Effector CD4-positive, alpha-beta T cell (primary cell): Measurements from ENCODE around the gene EHD1.
"Not testable (repeated sequence)": the region's sequence is repeated elsewhere in the genome, so short reads cannot be mapped to it uniquely, and the experiment has no call there.

ENCODE experiments used
- DNase-seq: peaks from one replicate; pipeline ENCODE4 v3.0.0-alpha.2; 2020

EHD1 gene

DNA sequence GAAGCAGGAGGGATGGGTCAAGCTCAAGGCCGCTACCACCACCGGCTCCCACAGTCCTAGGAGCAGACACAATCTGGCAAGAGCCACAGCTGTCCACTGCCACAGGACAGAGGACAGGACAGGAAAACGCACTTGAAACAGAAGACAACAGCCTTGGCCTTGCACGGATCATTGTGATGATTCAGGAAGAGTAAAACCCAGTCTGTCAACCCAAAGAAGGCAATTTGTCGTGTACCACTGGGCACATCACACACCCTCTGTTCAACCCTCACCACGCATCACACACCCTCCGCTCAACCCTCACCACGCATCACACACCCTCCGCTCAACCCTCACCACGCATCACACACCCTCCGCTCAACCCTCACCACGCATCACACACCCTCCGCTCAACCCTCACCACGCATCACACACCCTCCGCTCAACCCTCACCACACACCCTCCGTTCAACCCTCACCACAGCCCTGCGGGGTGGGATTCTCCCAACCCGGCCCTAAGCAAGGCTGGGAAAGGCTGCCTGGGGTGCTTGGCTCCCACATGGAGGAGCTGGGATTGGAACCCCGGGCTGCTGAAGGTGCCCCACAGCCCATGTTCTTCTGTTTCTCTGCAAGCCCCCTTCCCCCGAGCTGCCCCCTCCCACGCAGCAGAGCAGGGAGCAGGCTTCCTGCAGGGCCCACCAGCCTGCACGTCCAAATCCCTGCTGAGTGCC lies 22.7 kb downstream of the EHD1 start:
- DNase-seq = no peak

DNA sequence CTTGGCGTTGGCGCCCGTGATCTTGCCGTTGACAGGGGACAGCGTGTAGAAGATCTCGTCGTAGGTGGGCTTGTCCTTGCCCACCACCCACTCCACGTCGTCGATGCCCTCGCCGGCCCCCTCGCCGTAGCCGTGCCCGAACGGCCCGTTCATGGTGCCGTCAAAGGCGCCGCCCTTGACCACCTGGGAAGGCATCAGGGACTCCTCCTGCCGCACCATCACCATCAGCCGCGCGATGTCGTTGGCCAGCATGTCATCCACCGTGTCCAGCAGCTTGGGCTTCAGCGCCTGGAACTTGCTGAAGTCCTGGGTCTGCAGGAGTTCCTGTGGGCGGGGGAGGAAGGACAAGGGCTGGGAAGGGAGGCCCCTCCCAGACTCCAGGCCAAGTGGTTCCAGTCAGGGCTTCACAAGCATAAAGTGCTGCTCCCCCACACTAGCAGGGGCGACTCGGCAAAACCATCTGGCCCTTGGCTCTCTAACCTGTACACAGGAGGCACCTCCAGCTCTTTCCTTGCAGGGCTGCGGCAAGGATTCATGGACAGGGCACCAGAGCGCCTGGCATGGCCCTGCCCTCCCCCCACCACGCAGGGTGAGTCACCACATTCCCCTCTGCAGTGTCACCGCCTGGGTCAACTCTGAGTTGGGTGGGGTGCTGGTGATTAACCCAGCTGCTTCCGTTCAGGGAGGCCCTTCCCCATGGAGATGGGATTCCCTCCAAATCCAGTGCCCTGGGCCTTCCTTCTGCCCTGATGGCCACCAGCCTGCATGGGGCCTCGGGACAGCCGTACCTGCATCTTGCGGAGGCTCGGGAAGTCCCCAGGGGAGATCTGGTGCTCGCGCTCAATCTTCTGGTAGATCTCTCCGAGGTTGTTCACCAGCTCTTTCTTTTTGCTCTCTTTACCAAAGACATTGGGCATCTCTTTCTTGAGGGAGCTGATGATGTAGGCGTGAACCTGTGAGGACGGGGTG lies 23.6 kb downstream of the EHD1 start:
- DNase-seq = peak; percentile 49

DNA sequence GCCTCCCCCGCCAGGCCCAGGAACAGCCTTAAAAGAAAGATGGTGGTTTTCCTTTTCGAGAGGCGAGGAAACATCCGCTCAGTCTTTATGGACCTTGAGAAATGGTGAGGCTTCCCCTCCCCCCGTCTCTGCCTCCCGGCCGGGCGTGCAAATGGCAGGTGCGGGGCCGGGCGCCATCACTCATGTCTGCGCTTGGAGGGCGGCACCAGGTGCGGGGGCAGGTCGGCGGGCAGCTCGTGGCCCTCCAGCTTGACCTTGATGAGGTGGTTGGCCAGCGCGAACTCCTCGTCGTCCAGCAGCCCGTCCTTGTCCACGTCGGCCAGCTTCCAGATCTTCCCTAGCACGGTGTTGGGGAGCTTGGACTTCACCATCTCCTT lies 24.3 kb downstream of the EHD1 start:
- no peak for DNase-seq

DNA sequence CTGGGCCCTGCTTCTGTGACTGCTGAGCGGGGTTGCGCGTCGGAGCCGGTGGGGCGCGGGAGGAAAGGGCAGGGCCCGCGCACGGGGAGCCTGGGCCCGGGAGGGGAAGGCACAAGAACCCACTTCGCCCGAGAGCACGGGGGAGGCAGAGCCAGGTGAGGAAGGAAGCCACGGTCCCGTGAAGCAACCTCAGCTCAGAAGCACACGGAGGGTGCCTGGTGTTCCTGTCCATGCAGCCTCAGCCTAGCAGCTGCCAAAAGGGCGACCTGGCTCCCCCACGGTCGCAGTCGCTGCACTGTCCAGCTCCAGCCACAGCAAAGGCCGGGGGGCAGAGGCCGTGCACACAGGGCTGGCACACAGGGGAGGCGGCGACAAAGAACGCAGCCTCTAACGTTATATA lies 24.7 kb downstream of the EHD1 start:
- no peak for DNase-seq

DNA sequence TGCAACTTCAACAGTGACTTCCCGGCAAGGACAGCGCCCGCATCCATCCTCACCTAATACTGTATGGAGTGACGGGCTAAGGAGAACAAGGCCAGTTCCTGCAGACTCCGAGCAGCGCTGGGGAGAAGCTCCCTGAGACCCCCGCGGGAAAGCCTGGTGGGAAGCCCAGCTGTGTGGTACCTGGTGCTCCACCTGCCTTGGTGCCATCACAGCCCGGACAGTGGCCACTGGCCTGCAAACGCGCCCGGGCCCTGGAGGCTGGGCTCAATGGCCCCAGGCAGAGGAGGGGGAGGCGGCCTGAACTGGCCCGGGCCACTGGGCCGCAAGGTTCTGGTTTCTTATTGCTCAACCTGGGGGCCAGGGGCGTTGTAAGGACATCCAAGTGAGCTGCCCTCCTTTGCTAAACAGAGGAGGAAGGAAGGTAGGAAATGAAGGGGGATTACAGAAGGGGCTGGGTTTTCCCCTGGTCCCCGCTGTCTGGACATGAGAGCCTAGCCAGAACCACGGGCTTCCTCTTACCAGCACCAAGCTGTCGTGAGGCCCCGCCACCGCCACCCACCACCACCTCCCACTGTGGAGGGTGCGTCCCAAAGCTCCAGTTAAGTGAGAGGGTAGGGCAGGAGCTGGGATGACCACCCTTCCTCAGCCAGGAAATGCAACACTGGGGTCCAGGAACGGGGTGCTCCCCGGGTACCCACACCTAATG lies 25.5 kb downstream of the EHD1 start:
- DNase-seq = no peak

DNA sequence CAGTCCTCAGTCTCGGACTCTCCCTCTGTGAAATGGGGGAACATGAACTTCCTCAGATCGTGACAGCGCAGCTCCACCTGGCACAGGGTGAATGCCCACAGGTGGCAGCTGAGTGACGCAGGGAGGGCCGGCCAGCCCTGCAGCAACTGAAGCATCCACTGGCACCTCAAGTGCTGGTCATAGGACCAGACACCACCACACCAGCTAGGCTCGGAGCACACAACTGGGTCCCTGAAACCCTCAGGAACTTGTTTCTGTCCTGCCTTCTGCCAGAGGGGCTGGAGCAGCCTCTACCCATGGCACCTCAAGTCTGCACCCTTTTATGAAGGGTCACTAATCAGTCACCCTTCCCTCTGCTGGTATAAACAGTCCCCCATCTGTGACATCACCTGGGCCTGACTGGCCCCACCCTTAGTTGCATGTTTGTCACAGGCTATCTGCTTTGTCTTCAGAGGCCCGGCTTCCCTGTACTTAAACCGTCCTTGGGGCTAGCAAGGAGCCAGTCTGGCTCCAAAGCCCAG lies 26.5 kb downstream of the EHD1 start:
- no peak for DNase-seq

DNA sequence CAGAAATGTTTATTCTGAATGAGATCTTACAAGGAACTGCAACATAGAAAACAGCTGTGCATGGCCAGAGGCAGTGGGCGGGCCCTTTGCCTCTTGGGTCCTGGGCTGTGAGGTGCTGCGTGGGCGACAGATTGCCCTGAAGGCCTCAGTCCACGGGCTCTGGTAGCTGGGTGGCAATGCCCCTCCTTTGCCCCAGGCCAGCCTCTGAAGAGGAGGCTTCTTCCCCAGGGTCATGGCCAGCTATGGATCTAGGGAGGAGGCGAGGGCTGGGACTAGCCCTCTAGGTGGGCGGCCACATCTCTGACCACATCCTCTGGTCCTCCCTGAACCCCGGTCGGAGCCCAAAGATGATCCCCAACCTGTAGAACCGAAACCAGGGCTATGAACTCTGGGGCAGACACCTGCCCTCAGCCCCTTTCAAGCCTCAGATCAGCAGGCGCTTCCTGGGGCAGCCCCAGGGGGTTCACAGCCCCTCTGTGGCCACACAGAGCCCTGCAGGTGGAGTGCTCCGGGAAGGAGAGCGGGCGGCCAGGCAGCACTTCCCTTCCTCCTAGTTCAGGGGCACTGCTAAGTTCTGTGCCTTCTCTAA lies 27.3 kb downstream of the EHD1 start:
- peak; percentile 56 for DNase-seq

DNA sequence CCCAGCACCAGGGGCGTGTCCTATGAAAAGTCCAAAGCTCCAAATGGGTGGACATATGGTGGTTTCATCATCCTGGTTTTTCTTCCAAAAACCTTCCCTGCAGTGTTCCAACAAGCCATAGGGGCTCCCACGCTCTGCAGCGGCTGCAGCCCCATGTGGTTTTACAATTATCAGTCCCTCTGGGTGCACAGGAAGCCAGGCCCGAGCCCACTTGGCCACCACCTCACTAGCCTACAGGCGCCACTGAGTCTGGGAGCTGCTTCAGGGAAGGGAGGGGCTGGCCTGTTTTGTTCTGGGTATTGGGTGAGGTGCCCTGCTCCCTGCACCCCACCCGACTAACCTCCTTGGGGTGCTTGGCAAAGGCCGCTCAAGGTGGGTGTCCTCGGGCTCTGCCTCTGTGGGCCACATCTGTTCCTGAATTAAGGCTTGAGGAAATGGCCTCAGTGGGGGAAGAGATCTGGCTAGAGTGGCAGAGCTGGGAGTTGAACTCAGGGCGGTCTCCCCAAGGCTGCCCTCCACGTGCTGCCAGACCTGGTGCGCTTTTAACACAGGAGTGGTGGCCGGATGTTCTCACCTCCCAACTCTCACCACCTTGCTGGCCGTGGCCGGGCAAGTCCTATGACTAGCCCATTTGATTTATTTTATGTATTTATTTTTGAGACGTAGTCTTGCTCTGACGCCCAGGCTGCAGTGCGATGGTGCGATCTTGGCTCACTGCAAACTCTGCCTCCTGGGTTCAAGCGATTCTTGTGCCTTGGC lies 28.6 kb downstream of the EHD1 start:
- DNase-seq = no peak

DNA sequence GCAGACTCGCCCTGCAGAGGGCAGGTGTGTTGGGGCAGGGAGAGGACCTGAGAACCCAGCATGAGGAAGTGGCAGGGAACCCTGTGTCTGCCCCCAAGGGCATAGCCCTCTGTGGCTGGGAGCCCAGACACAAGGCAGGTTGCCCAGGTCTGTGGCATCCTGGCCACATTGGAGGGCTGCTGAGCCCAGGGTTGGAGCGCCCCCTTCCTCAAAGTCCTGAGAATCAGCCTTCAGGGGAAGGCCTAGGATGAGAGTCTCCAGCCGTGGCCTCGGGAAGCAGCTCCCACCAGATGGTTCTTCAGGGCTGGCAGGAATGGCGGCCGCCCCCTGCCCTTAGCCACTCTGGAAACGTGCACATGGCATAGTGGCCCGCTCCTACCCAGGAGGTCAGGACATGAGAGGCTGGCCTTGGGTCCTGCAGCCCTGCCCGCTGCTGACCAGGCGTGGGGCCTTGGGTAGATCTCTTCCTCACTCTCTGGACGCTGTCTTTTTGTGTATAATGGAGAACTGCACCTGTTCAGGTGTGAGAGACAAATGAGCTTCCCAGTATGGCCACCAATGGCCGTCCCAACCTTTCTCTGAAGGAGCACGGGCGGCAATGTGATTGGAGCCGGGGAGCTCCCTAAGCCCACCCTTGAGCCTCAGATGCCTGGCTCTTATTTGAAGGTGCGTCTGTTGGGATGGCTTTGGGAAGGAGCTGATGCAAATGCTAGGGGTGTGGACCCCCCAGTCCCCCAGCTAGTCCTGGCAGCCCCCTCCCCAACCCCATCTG lies 29.4 kb downstream of the EHD1 start:
- DNase-seq = no peak

DNA sequence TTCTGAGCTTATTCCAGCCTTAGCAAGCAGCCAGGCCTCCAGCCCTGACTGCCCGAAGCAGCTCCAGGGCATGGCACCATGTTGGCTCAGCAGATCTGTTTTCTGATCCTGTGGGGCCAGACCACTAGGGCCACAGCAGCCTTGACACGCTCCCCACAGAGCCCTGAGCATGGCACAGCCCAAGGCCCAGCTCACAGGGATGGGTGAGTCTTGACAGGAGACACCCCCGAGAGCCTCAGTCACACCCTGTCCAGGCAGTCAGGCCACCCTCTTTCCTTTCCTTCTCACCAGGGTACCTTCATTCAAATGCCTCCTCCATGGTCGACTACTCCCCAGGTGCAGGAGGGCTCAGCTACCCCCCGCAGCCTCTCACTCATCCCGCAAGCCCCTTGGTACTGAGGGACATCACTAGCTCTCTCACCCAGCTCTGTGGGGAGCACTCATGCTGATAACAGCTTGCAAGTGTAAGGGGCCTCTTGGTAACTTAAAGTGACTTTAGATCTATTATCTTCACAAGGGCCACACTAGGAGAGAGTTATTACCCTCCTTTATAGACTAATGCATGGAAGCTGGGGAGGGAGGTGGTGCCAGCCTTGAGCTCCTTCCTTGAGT lies 30.1 kb downstream of the EHD1 start:
- no peak for DNase-seq

DNA sequence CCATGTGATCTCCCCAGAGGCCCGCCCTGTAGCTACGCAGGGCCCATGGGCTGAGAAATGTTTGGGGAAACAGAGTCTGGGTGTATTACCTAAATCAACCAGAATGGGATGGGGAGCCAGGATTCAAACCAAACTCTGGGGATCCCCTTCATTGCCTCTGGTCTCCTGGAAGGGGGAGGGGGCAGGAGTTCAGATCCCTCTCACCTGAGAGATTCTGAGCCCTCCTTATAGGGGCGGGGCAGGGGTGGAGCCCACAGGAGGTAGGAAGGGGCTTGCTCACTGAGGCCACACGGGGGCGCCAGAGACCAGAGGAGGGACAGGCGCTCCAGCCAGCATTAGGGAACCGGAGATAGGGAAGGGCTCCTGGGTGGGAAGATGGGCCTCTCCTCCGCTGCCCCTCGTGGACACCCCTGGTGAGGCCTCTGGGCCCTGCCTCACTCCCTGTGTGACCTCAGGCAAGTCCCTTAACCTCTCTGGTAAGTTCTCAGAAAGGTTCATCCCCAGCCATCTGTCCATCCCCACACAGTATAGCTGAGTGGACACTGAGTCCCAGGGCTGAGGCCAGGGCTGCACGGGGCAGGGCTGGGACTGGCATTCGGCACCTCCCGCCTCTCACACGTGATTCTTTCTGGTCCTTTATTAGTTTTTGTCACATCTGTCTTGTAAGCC lies 31.3 kb downstream of the EHD1 start:
- peak; percentile 94 for DNase-seq

DNA sequence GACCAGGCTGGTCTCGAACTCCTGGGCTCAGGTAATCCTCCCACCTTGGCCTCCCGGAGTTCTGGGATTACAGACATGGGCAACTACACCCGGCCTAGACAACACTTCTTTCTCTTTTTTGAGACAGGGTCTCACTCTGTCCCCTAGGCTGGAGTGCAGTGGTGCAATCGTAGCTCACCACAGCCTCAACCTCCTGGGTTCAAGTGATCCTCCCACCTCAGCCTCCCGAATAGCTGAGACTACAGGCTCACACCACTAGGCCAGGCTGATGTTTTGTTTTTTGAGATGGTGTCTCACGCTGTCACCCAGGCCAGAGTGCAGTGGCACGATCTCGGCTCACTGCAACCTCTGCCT lies 32.7 kb downstream of the EHD1 start:
- not testable (repeated sequence) for DNase-seq

DNA sequence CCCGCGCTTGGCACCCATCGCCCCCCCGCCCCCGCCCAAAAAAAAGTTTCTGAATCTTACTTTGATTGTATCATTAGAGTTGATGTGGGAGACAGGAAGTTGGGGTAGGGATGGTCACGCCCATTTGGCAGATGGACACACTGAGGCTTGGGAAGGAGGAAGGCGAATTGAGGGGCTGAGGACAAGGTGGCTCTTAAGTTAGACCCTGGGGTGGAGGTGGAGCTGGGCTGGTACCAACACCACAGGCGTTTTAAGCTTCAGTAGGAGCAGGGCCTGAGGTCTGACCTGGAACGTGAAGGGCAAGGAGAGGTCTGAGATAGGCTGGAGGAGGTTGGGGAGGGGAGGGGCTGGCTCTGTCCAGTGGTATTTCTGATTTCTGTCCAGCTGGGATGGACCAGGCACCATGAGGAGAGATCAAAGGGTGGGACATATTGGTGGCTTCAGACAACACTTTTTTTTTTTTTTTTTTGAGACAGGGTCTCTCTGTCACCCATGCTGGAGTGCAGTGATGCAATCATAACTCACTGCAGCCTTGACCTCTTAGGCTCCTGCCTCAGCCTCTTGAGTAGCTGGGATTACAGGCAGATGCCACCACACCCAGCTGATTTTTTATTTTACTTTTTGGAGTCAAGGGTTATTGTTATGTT lies 33.2 kb downstream of the EHD1 start:
- no peak for DNase-seq

DNA sequence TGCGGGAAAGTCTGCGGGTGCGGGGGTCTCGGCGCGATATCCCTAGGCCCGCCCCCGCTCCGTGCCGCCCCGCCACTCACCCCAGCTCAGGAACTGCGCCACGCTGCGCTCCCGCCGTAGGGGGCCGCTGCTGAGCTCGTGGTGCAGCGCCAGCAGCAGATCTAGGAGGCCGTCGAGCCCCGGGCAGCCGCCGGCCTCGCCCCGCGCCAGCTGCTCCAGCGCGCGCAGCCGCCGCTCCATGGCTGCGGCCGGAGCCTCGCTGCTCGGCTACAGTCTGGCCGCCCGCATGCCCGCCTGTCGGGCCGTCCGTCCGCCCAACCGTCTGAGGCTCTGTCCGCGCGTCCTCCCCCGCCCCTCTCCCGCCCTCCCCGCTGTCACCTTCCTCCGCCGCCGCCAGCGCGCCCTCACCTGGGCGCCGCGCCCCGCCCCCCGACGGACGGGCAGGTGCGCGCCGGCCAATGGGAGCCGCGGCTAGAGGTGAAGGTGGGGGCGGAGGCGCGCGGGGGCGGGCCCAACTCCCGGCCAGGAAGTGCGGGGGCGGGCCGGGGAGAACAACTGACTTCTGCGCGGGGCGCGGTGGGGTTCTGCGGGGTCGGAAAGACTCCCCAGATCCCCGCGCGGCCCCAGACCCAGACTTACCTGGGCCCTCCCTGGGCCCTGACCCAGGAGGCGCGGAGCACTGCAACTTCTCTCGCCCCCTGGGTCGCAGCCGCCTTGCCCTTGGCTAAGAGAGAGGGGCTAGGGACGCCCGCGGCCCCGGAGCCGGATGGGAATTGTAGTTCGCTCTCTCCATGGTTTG lies 33.9 kb downstream of the EHD1 start, which contains the start of gene CDC42BPG:
Gene CDC42BPG (minus strand): TSS at position 324 of the 799 bp plus-strand sequence. CDS start 84 bp downstream, at position 240.
- peak; percentile 69 for DNase-seq

DNA sequence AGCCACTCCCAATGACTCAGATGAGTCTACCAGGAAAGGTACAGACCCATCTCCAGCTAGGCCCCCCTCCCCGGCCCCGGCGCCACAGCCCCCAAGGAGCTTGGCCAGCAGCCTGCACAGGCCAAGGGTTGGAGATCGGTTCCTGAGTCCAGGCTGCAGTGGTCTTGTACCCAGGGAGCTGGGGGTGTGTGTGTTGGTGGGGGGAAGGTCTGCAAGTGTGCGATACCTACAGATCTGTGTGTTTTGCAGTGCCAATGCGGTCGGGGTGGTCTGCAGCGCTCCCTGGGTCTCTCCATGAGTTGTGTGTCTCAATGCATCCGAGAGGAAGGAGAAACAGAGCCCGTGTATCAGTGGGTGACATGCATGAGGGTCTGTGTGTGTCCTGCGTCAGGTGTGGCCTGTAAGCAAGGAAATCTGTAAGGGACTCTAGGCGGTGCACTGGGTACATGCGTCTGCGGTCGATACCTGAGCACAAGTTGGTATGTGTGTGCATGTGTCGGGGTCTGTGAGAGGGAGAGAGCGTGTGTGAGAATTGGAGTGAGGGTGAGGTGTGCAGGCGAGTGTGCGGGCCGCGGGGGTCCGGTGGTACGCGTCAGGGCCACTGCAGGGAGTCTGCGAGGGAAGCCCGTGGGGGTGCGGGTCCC lies 34.6 kb downstream of the EHD1 start:
- DNase-seq = no peak

DNA sequence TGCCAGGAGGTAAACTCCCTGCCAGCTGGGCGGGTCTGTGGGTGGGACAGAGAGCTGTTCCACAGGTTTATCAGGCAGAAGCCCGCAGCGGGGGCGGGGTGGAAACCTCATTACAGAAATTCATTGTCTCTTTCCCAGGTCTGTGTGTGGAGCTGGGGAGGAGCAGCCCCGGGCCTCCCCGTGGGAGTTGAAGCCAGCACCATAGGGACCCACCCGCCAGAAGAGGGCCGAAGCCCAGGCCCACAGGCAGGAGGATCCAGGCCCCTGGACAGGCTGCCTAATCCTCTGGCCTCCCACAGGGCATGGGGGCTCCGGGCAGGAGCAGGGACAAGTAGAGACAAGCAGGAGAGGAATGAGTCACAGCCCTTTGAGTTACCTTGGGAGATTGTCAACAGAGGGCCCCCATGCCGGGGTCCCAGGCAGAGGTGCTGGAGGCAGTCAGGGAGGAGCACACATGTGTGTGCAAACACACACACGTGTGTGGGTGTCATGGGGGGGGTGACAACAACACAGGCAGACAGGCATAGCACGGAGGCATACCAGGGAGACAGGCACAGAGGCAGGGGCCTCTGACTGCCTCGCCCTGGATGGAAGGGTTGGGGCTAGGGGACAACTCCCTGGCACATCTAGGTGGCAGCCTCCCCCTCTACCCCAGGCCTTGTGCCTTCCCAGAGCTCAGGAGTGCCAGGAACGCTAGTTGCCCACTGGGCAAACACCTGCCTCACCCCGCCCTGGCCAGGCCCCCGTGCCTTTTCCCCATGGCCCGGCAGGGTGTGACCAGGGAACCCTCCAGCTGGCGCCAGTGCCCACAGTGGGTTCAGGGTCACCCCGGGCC lies 35.4 kb downstream of the EHD1 start:
- no peak for DNase-seq

DNA sequence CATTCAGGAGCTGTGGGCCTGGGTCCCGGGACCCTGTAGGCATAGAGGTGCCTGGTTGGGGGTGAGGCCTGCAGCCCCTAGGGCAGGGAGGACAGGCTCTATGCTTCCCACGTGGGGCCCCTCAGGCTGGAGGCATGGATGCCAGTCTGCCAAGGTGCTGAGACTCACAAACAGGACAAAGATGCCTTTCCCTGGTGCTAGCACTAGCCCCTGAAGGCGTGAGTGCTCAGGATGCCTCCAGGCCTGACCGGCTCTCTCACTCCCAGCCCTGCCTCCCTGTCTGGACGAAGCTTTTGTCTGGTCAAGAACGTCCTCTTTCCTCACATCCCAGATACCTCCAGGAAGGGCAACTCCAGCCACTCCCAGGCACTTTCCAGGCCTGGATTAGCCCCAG lies 36.1 kb downstream of the EHD1 start:
- no peak for DNase-seq
